HEK293 (cell line): Measurements from ENCODE around the gene NCKAP5.

Source experiments
- CTCF ChIA-PET: fragments of 350-600 bp; formaldehyde crosslinking; extraction: SDS; loops from one replicate; lab custom pipeline; 2021; ENCODE audit warnings: antibody characterized with exemption; lab: Yijun Ruan, JAX
- POLR2A ChIA-PET: fragments of 300-600 bp; formaldehyde crosslinking; extraction: SDS; loops from one replicate; lab custom pipeline; 2020; ENCODE audit warnings: antibody characterized with exemption, inconsistent platforms; lab: Yijun Ruan, JAX
- H3K27ac ChIP-seq: fragments of 200-500 bp; sonication (Bioruptor generic); 2 replicates; pipeline ENCODE4 v1.5.1; 2014; ENCODE audit warnings: low read depth, low read length, control low read depth, inconsistent platforms; ENCODE audit errors: extremely low read depth
- H3K36me3 ChIP-seq, 2 experiments: fragments of 200-500 bp in 1 of 2; sonication (Bioruptor generic) in 1 of 2; 1 replicate in 1 of 2; 2 replicates in 1 of 2; pipeline ENCODE4 v1.5.1; 2014 to 2017; ENCODE audit warnings: inconsistent platforms in 2 of 2, low read length in 2 of 2; ENCODE audit not compliant: control insufficient read depth in 2 of 2, insufficient read depth in 1 of 2
- H3K4me1 ChIP-seq: fragments of 200-500 bp; sonication (Bioruptor generic); 2 replicates; pipeline ENCODE4 v1.5.1; 2014; ENCODE audit warnings: mild to moderate bottlenecking, low read length, inconsistent platforms; ENCODE audit not compliant: control insufficient read depth, insufficient read depth
- H3K4me3 ChIP-seq: 2 replicates; pipeline ENCODE4 v1.5.1; 2011; ENCODE audit warnings: low read depth, mild to moderate bottlenecking, control low read depth, low read length, moderate library complexity
- H3K9me3 ChIP-seq: fragments of 200-500 bp; sonication (Bioruptor generic); 2 replicates; pipeline ENCODE4 v1.5.1; 2014; ENCODE audit warnings: low read depth, low read length, inconsistent platforms; ENCODE audit not compliant: control insufficient read depth, insufficient read depth
- GLI4 ChIP-seq: fragments of 450-650 bp; formaldehyde crosslinking; IDR thresholded peaks from 2 replicates; pipeline ENCODE4 v1.5.1; 2016; ENCODE audit warnings: missing biosample characterization, missing genetic modification characterization
- GLIS1 ChIP-seq: fragments of 450-650 bp; formaldehyde crosslinking; IDR thresholded peaks from 2 replicates; pipeline ENCODE4 v1.5.1; 2016; ENCODE audit warnings: missing biosample characterization, missing genetic modification characterization
- MZF1 ChIP-seq: fragments of 450-650 bp; formaldehyde crosslinking; IDR thresholded peaks from 2 replicates; pipeline ENCODE4 v1.5.1; 2017; ENCODE audit warnings: missing biosample characterization, missing genetic modification characterization, borderline replicate concordance
- SALL2 ChIP-seq: fragments of 450-650 bp; formaldehyde crosslinking; IDR thresholded peaks from 2 replicates; pipeline ENCODE4 v1.5.0; 2017; ENCODE audit warnings: missing biosample characterization, mild to moderate bottlenecking, missing genetic modification characterization, borderline replicate concordance
- TCF7L2 ChIP-seq: IDR thresholded peaks from 2 replicates; pipeline ENCODE4 v1.6.1; 2011; ENCODE audit warnings: low read depth, mild to moderate bottlenecking, inconsistent platforms, low read length, moderate library complexity, borderline replicate concordance
- WT1 ChIP-seq: fragments of 450-650 bp; formaldehyde crosslinking; IDR thresholded peaks from 2 replicates; pipeline ENCODE4 v1.5.1; 2016; ENCODE audit warnings: missing biosample characterization, missing genetic modification characterization
- YY2 ChIP-seq: fragments of 450-650 bp; formaldehyde crosslinking; IDR thresholded peaks from 2 replicates; pipeline ENCODE4 v1.5.1; 2016; ENCODE audit warnings: missing biosample characterization, missing genetic modification characterization
- ZBTB17 ChIP-seq: fragments of 450-650 bp; formaldehyde crosslinking; IDR thresholded peaks from 2 replicates; pipeline ENCODE4 v1.5.1; 2016; ENCODE audit warnings: missing biosample characterization, missing genetic modification characterization
- ZBTB20 ChIP-seq: fragments of 450-650 bp; formaldehyde crosslinking; IDR thresholded peaks from 2 replicates; pipeline ENCODE4 v1.5.1; 2016; ENCODE audit warnings: missing biosample characterization, missing genetic modification characterization
- ZBTB48 ChIP-seq: fragments of 450-650 bp; formaldehyde crosslinking; IDR thresholded peaks from 2 replicates; pipeline ENCODE4 v1.5.1; 2016; ENCODE audit warnings: missing biosample characterization, missing genetic modification characterization
- ZBTB7A ChIP-seq: fragments of 450-650 bp; formaldehyde crosslinking; IDR thresholded peaks from 2 replicates; pipeline ENCODE4 v1.5.1; 2016; ENCODE audit warnings: low read depth, missing biosample characterization, missing genetic modification characterization
- ZFP37 ChIP-seq: fragments of 450-650 bp; formaldehyde crosslinking; IDR thresholded peaks from 2 replicates; pipeline ENCODE4 v1.5.1; 2016; ENCODE audit warnings: missing biosample characterization, missing genetic modification characterization
- ZNF132 ChIP-seq: fragments of 450-650 bp; formaldehyde crosslinking; IDR thresholded peaks from 2 replicates; pipeline ENCODE4 v1.5.1; 2017; ENCODE audit warnings: missing biosample characterization, missing genetic modification characterization, borderline replicate concordance
- ZNF211 ChIP-seq: fragments of 450-650 bp; formaldehyde crosslinking; IDR thresholded peaks from 2 replicates; pipeline ENCODE4 v1.5.1; 2016; ENCODE audit warnings: low read depth, missing biosample characterization, missing genetic modification characterization
- ZNF302 ChIP-seq: fragments of 450-650 bp; formaldehyde crosslinking; IDR thresholded peaks from 2 replicates; pipeline ENCODE4 v1.5.1; 2016; ENCODE audit warnings: missing biosample characterization, missing genetic modification characterization, low read depth
- ZNF324 ChIP-seq: fragments of 450-650 bp; formaldehyde crosslinking; IDR thresholded peaks from 2 replicates; pipeline ENCODE4 v1.5.1; 2016; ENCODE audit warnings: missing biosample characterization, missing genetic modification characterization
- ZNF341 ChIP-seq: fragments of 450-650 bp; formaldehyde crosslinking; IDR thresholded peaks from 2 replicates; pipeline ENCODE4; 2016; ENCODE audit warnings: low read depth, missing biosample characterization, missing genetic modification characterization
- ZNF416 ChIP-seq: fragments of 450-650 bp; formaldehyde crosslinking; IDR thresholded peaks from 2 replicates; pipeline ENCODE4 v1.5.1; 2016; ENCODE audit warnings: missing biosample characterization, missing genetic modification characterization
- ZNF529 ChIP-seq: fragments of 450-650 bp; formaldehyde crosslinking; IDR thresholded peaks from 2 replicates; pipeline ENCODE4 v1.5.1; 2017; ENCODE audit warnings: missing genetic modification characterization, missing biosample characterization; ENCODE audit not compliant: insufficient replicate concordance
- ZNF544 ChIP-seq: fragments of 450-650 bp; formaldehyde crosslinking; IDR thresholded peaks from 2 replicates; pipeline ENCODE4 v1.5.0; 2017; ENCODE audit warnings: missing biosample characterization, missing genetic modification characterization
- ZNF558 ChIP-seq: fragments of 450-650 bp; formaldehyde crosslinking; IDR thresholded peaks from 2 replicates; pipeline ENCODE4 v1.5.1; 2016; ENCODE audit warnings: missing biosample characterization, missing genetic modification characterization
- ZNF571 ChIP-seq: fragments of 450-650 bp; formaldehyde crosslinking; IDR thresholded peaks from 2 replicates; pipeline ENCODE4 v1.5.0; 2017; ENCODE audit warnings: missing biosample characterization, missing genetic modification characterization
- ZNF660 ChIP-seq: fragments of 450-650 bp; IDR thresholded peaks from 2 replicates; pipeline ENCODE4 v1.5.1; 2018; ENCODE audit warnings: missing biosample characterization, mild to moderate bottlenecking, missing genetic modification characterization
- ZNF785 ChIP-seq: fragments of 450-650 bp; formaldehyde crosslinking; IDR thresholded peaks from 2 replicates; pipeline ENCODE4 v1.5.1; 2016; ENCODE audit warnings: missing biosample characterization, missing genetic modification characterization
- ZNF837 ChIP-seq: fragments of 450-650 bp; formaldehyde crosslinking; IDR thresholded peaks from 2 replicates; pipeline ENCODE4 v1.5.1; 2016; ENCODE audit warnings: missing biosample characterization, missing genetic modification characterization
- TF ChIP-seq, protein P1 (sequence below): fragments of 450-650 bp; IDR thresholded peaks from 2 replicates; pipeline ENCODE4 v1.5.1; 2018; ENCODE audit warnings: missing biosample characterization, mild to moderate bottlenecking, missing genetic modification characterization
- TF ChIP-seq, protein P2 (sequence below): IDR thresholded peaks from 2 replicates; pipeline ENCODE4 v1.6.1; 2011; ENCODE audit warnings: mild to moderate bottlenecking, low read depth, low read length, borderline replicate concordance
- TF ChIP-seq, protein P3 (sequence below): fragments of 450-650 bp; formaldehyde crosslinking; optimal IDR thresholded peaks from 2 replicates; pipeline ENCODE3; 2016; ENCODE audit warnings: missing biosample characterization, mild to moderate bottlenecking, missing genetic modification characterization
- TF ChIP-seq, protein P4 (sequence below): fragments of 450-650 bp; formaldehyde crosslinking; IDR thresholded peaks from 2 replicates; pipeline ENCODE4 v1.5.1; 2016; ENCODE audit warnings: missing biosample characterization, missing genetic modification characterization
- TF ChIP-seq, protein P5 (sequence below): sonication (generic); formaldehyde crosslinking; IDR thresholded peaks from 2 replicates; pipeline ENCODE4 v1.8.1; 2022; ENCODE audit warnings: mild to moderate bottlenecking, moderate library complexity, missing genetic modification reagents

The NCKAP5 gene

DNA sequence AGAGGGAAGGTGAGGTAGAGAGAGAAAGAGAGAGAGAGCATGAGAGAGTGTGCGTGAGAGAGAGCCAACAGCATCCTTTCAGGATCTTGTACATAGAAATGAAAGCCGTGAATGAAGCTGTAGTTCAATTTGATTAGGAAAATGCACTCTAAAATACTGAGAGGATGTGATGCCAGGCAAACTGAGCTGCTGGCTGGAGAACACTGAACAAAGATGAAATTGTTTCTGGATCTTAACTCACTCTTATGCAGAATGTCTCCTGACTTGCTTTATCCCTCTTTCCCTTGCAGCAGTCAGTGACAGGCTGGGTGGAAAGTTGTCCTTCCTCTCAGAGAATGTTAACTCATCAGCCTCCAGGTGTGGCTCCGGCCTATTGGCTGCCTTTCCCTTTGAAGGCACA is 908.9 kb downstream of the NCKAP5 start:
- Histone ChIP-seq H3K4me1 (peaks cover 4% of the 10 kb centered on the region; the same call in 1 of the 2 replicates), H3K9me3 (no peaks in the 10 kb centered on the region), H3K36me3 (peaks cover 0 to 32% of the 10 kb centered on the region in 2 experiments; a peak in 1 of 3 replicates), H3K4me3 (no peak overlapping the region), H3K27ac (no peak overlapping the region)
- POLR2A ChIA-PET = interaction anchor here (1.6 kb wide), 1 partner anchor 10 kb away, joined by 4 read pairs; no protein-coding TSS in a partner anchor
- TF ChIP-seq YY2 (tag by site-specific recombination) (no peak), ZNF416 (no peak), MZF1 (tag by site-specific recombination) (no peak), SALL2 (no peak), ZNF837 (tag by site-specific recombination) (no peak), ZNF785 (tag by site-specific recombination) (no peak), ZNF324 (no peak), TCF7L2 (no peak), ZNF211 (no peak), WT1 (tag by site-specific recombination) (no peak), ZBTB20 (tag by site-specific recombination) (no peak), ZNF660 (tag by site-specific recombination) (no peak), GLIS1 (tag by site-specific recombination) (no peak)
- TF ChIP-seq, protein P1, sequence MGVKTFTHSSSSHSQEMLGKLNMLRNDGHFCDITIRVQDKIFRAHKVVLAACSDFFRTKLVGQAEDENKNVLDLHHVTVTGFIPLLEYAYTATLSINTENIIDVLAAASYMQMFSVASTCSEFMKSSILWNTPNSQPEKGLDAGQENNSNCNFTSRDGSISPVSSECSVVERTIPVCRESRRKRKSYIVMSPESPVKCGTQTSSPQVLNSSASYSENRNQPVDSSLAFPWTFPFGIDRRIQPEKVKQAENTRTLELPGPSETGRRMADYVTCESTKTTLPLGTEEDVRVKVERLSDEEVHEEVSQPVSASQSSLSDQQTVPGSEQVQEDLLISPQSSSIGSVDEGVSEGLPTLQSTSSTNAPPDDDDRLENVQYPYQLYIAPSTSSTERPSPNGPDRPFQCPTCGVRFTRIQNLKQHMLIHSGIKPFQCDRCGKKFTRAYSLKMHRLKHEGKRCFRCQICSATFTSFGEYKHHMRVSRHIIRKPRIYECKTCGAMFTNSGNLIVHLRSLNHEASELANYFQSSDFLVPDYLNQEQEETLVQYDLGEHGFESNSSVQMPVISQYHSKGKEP (tag by site-specific recombination) = no peak
- TF ChIP-seq, protein P2, sequence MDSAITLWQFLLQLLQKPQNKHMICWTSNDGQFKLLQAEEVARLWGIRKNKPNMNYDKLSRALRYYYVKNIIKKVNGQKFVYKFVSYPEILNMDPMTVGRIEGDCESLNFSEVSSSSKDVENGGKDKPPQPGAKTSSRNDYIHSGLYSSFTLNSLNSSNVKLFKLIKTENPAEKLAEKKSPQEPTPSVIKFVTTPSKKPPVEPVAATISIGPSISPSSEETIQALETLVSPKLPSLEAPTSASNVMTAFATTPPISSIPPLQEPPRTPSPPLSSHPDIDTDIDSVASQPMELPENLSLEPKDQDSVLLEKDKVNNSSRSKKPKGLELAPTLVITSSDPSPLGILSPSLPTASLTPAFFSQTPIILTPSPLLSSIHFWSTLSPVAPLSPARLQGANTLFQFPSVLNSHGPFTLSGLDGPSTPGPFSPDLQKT = no peak
- TF ChIP-seq, protein P3, sequence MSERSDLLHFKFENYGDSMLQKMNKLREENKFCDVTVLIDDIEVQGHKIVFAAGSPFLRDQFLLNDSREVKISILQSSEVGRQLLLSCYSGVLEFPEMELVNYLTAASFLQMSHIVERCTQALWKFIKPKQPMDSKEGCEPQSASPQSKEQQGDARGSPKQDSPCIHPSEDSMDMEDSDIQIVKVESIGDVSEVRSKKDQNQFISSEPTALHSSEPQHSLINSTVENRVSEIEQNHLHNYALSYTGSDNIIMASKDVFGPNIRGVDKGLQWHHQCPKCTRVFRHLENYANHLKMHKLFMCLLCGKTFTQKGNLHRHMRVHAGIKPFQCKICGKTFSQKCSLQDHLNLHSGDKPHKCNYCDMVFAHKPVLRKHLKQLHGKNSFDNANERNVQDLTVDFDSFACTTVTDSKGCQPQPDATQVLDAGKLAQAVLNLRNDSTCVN = no peak
- CTCF ChIA-PET = interaction anchor here (1.1 to 2.3 kb wide), 4 partner anchors 8 to 902 kb away, joined by 3 to 7 read pairs (median 5); no protein-coding TSS in a partner anchor

DNA sequence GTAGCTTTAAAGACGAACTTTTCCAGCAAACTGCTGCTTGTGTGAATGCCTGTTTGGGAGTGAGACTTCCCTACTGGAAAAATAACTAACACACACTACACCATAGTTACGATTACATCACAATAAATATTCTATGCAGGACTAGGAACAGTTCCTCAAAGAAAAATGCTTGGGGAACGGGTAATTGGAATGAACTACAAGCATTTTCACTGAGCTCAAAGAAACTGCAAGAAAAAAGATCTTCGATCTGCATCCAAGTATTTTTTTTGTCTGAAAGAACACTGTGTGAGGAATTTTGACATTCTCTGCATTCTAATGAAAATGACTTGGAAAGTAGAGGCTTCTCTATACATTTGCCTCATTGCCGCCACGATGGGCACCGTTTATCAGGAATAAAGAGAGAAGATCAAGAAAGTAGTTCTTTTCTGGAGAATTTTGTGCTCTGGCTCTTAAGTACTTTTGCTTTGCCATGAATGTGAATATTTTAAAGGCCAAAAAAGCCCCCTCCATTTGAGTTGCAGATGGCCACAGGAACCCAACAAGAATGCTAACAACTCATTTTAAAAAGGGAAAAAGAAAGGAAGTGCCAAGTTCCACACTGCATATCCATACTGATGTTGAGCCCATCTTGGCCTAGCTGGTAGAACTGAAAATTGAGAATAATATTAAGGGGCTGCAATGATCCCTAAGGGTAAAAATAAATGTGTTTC is 911.8 kb downstream of the NCKAP5 start:
- TF ChIP-seq ZNF529 (tag by site-specific recombination) (no peak), ZBTB48 (tag by site-specific recombination) (no peak), ZNF544 (tag by site-specific recombination) (no peak), ZBTB7A (tag by site-specific recombination) (no peak), ZNF341 (tag by site-specific recombination) (no peak), ZNF211 (no peak), ZNF302 (tag by site-specific recombination) (no peak), ZFP37 (no peak), ZNF571 (tag by site-specific recombination) (no peak), ZNF558 (tag by site-specific recombination) (no peak), ZNF132 (tag by site-specific recombination) (no peak), ZBTB17 (no peak), GLI4 (tag by site-specific recombination) (no peak)
- TF ChIP-seq, protein P4, sequence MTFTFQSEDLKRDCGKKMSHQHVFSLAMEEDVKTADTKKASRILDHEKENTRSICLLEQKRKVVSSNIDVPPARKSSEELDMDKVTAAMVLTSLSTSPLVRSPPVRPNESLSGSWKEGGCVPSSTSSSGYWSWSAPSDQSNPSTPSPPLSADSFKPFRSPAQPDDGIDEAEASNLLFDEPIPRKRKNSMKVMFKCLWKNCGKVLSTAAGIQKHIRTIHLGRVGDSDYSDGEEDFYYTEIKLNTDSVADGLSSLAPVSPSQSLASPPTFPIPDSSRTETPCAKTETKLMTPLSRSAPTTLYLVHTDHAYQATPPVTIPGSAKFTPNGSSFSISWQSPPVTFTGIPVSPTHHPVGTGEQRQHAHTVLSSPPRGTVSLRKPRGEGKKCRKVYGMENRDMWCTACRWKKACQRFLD (tag by site-specific recombination) = no peak
- TF ChIP-seq, protein P5, sequence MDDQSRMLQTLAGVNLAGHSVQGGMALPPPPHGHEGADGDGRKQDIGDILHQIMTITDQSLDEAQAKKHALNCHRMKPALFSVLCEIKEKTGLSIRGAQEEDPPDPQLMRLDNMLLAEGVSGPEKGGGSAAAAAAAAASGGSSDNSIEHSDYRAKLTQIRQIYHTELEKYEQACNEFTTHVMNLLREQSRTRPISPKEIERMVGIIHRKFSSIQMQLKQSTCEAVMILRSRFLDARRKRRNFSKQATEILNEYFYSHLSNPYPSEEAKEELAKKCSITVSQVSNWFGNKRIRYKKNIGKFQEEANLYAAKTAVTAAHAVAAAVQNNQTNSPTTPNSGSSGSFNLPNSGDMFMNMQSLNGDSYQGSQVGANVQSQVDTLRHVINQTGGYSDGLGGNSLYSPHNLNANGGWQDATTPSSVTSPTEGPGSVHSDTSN (CRISPR knock-in tag) = no peak
- TF ChIP-seq, all 188 proteins: peak for 0
- peaks cover 0 to 32% of the 10 kb centered on the region in 2 experiments; a peak in 1 of 3 replicates for H3K36me3 ChIP-seq
- H3K4me3 ChIP-seq = no peak overlapping the region
- no peak overlapping the region for H3K27ac ChIP-seq
- ChIA-PET POLR2A (interaction anchor here (0.6 kb wide), 1 partner anchor 479 kb away, joined by 3 read pairs; no protein-coding TSS in a partner anchor), CTCF (interaction anchor here (0.5 kb wide), 1 partner anchor 13 kb away, joined by 3 read pairs; no protein-coding TSS in a partner anchor)
- H3K9me3 ChIP-seq = no peaks in the 10 kb centered on the region
- H3K4me1 ChIP-seq = no peaks in the 10 kb centered on the region
